ENCODE results near the gene MRPL16.
"Not testable (repeated sequence)": the region's sequence is repeated elsewhere in the genome, so short reads cannot be mapped to it uniquely, and the experiment has no call there.

The MRPL16 gene

DNA sequence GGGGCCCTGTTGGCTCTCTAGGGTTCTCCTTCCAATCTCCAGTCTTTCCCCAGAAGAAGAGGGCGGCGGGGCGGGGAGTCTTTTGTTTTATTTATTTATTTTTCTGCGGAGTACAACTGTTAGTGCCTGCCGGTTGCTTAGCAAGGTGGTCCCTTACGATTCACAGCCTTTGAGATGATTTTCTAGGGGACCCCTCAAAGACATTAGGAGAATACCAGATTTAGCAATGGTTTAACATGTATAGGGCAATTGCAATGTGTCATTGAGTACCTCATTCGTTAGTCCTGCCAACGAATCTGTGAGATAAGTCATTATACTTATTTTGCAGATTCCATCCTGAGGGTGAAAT is 307 bp upstream of the MRPL16 start:
- no peak for DNase-seq

- DNase-seq = no peak
Observed at GRCh38 chr11:59807047-59807610, 3.4 kb downstream of the MRPL16 start.

DNA sequence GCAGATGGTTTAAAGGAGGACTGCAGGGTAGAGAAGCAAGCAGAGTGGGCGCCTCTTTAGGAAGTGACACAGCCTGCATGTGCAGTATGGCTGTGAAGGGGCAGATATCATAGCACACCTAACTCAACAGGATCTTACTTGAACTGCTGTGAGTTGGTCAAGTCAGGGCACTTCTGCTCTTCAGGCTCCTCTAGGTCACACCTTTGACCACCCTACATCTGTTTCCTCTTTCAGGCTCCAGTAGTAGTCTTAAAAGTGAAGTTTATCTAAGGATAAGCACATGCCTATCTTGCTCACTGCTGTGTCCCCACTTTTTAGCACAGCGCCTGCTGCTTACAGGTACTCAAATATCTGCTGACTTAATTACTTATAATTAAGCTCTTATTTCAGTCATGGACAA is 6.5 kb downstream of the MRPL16 start:
- no peak for DNase-seq

- DNase-seq = peak; percentile 14 to 21
Observed at GRCh38 chr11:59802639-59803176, 7.9 kb downstream of the MRPL16 start.

DNA sequence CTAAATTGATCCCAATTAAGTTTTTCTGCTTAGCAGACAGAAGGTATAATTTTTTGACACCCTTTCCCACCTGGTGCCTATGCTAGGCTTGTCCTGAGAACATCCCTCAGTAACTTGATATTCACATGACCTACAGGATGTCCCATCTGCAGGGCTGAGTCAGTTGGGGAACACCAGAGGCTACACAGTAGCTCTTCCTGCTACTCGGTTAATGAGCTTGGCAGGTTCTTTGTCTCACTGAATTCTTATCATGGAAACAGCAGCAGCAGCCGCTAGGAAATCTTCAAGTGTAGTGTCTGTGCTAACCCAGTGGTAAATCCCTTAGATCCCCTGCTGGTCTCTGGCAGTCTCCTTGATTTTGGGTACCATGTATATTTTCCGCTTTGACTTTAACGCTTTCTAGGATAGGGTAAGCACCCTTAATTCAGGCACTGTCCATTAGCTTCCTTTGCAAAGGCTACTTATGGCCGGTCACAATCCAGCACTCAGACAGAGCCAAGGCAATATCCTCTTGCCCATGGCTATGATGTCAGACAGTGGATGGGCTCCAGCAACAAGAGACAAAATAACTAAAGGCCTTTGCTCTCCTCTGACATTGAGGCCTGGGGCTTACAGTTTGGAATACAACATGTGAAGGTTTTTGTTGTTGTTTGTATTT is 8.5 kb downstream of the MRPL16 start:
- no peak for DNase-seq

GRCh38 chr11:59801160-59801706 is 9.3 kb downstream of the MRPL16 start:
- DNase-seq = no peak

DNA sequence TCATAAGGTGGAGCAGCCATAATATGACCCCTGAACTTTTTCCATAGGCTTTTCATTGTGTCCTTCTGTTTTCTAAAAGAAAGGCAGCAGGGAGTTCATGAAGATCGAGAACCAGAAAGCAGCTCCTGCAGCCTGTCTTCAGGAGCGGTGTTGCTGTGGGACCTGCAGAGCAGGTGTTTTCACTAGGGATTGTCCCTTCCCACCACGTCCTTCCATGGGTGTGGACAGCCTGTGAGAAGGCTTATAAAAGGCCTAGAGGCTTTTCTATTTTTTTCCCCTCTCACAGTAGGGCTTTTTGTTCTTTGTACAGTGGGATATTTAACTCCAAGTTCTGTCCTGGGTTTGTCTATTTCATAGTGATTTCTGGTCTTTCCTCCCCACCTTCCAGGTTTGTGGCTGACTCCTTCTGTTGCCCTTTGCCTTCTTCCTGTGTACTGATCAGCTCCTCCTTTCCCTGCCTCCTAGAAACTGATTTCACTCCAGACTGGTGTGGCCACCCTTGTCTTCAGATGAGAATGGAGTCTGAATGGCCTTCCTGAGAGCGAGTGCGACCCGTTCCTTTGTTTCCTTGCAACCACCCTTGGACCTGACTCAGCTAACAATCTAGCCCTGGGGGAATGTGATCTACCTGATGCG is 10.1 kb downstream of the MRPL16 start:
- no peak for DNase-seq

- DNase-seq = no peak
Observed at GRCh38 chr11:59794417-59794816, 16.2 kb downstream of the MRPL16 start.

GRCh38 chr11:59792507-59792906 is 18.1 kb downstream of the MRPL16 start:
- DNase-seq = no peak

DNA sequence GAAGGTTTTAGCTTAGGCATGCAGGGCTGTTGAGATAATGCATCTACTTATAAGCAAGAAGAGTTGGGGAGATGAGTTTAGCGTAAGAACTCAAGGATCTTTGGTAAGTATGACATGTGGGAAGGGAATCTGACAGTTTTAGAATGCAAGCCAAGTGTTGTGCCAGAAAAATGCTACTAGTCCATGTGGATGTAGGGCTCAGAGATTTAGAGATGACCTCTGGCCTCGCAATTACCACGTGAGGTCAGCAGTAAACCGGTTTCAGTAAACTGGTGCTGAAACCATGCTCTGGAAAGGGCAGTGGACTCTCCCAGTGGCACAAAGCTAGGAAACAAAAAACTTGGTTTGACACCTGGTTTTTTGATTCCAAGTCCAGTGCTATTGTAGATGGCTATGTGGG is 18.9 kb downstream of the MRPL16 start:
- no peak for DNase-seq

DNA sequence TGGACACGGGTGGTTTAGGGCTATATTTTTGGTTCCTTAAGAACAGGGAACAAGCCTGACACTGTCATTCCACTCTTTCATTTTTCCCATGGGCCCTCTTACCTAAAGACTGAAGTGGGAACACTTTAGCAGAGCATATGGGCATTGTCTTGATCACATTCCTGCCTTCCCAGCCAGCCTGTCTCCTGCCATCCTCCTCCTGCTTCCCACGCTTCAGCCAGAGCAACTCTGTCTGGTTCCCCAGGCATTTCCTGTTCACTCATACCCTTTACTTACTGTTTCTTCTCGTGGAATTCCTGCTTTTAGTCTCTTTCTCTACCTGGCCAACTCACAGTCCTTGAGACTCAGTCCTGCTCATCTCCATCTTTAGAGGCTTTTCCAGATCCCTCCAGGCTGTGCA is 22.8 kb downstream of the MRPL16 start:
- DNase-seq = no peak

- DNase-seq = no peak
Observed at GRCh38 chr11:59787255-59787588, 23.4 kb downstream of the MRPL16 start.

DNA sequence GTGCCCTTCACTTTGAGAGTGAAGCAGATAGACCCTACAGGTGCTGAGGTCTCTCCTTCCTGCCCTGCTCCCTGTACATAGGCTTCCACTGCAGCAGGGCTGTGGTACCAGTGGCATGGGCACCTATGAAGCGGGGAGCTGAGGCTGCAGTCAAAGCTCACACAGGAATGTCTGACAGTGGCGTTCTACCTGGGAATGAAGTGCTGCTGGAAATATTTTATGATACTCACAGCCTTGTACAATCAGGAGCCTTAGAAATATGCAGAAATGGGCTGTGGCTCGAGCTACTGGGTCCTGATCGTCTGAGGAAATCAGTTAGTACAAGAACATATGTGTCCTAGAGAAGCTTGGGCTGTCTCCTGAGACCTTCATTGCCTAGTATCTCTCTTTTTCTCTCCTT is 24.8 kb downstream of the MRPL16 start:
- DNase-seq = no peak

DNA sequence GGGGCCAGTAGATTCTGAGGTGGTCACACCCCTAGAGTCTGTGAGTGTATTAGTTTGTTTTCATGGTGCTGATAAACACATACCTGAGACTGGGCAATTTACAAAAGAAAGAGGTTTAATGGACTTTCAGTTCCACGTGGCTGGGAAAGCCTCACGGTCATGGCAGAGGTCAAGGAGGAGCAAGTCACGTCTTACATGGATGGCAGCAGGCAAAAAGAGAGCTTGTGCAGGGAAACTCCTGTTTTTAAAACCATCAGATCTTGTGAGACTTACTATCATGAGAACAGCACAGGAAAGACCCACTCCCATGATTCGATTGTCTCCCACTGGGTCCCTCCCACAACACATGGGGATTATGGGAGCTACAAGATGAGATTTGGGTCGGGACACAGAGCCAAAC is 26.1 kb downstream of the MRPL16 start:
- not testable (repeated sequence) for DNase-seq

GRCh38 chr11:59783632-59784090 is 26.9 kb downstream of the MRPL16 start:
- DNase-seq = no peak

DNA sequence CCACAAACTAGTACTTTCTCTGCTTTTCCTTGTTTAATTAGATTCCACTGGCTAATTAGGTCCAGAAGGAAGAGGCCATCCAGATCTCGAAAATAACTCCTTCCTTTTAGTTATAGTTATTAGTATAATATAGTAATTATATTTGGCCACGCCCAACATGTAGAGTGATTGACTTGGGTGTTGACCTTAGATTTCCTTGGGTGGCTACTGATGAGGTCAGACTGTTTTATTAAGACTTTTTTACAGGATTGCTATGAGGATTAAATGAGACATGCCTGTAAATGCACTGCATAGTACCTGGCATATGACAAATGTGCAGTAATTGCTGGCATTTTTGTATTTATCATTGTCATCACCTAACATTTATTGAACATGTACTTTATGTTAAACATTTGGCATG is 28.5 kb downstream of the MRPL16 start:
- DNase-seq = no peak

GRCh38 chr11:59779487-59779886 is 31.1 kb downstream of the MRPL16 start:
- DNase-seq = no peak

- no peak for DNase-seq
Observed at GRCh38 chr11:59778122-59778521, 32.5 kb downstream of the MRPL16 start.

- no peak for DNase-seq
Observed at GRCh38 chr11:59777104-59777503, 33.5 kb downstream of the MRPL16 start.

GRCh38 chr11:59776210-59777066 is 34.1 kb downstream of the MRPL16 start:
- DNase-seq = no peak

DNA sequence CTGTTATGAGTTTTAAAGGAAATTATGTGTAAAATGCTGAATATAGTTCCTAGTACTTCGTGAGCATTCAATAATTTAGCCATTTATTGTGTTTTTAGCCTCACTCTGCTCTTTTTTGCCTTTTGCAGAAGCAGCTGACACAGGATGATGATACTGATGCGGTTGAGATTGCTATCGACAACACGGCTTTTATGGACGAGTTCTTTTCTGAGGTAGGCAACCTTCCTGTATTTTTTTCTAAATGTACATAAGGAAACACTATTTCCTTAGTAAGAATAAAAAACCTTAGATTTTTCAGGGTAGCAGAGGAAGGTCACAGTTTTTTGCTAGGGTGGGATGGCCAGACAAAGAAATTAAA is 37.5 kb downstream of the MRPL16 start:
- DNase-seq = no peak

DNA sequence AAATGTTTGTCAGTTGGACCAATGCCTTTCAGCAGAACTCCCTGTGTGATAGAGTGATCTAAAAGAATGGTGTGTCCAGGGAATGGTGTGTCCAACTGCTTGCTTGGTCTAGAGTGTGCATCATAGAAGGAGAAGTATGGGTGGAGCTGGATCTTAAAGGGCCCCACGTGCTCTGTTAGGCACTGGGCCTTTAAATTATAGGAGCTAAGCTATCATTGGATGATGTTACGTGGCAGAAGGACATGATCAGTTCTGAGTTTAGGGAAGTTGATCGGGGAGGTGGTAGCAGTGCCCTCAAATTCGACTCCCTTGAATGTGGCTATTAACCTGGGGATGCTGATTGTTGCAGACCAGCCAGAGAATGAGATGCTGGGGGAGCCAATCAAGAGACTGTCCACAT is 39.0 kb downstream of the MRPL16 start:
- DNase-seq = no peak

DNA sequence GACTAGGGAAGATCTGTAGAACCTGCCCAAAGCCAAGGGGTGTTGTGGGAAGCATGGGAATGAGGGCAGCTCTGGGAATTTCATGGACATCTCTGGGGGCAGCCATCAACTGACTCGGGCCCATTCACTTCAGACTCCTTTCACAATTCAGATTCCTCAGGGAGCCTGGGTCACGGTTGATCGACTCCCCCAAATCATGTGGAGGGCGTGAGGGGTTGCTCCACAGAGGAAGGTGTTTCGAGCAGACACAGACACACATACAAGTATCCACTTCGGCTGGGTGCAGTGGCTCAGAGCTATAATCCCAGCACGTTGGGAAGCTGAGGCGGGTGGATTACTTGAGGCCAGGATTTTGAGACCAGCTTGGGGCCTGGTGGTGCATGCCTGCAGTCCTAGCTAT is 39.7 kb downstream of the MRPL16 start:
- no peak for DNase-seq
